Measurements from ENCODE around the gene SLC47A1. TPM values are rescaled to one million over a fixed set of nuclear protein-coding genes. Genes with fewer than 3 reads are reported as not detected.
A peak's percentile ranks its signal among the peaks of the same experiment; 100 is the strongest.

Gene SLC47A1
- polyA plus RNA-seq, 2 of the 4 experiments (the other 2 are of a cell fraction), result 21.1 to 24.6 TPM

GRCh38 chr17:19533036-19533717, 477 bp upstream of the SLC47A1 start:
- H3K27ac ChIP-seq, result peak overlapping the region; percentile 75 to 89
- peak overlapping the region; percentile 82 for H3K4me2 ChIP-seq
- ATAC-seq (peak; percentile 26 to 44), DNase-seq (ENCODE audit: low read depth in 1 of 2, low spot score in 1 of 2) (no peak), FAIRE-seq (no peak)
- H3K4me3 ChIP-seq, result peak overlapping the region; percentile 64
- no peaks in the 10 kb centered on the region for H3K9me3 ChIP-seq
- ChIA-PET CTCF (interaction anchor here (0.6 to 6.1 kb wide), 16 partner anchors 8 to 234 kb away, joined by 3 to 29 read pairs (median 6); partner anchors contain the start of gene ALDH3A2), POLR2A (interaction anchor here (0.6 to 2.8 kb wide), 2 partner anchors 115 to 186 kb away, joined by 3 to 27 read pairs; partner anchors contain the start of gene ALDH3A2)
- no peak for TF ChIP-seq HEYL (CRISPR knock-in tag; IDR thresholded peaks at IDR 0.05)
- no peak for TF ChIP-seq FOXS1 (CRISPR knock-in tag; IDR thresholded peaks at IDR 0.05)
- no peak for TF ChIP-seq GATA3 (IDR thresholded peaks at IDR 0.05; ENCODE audit: borderline replicate concordance)
- TF ChIP-seq POLR2AphosphoS2 (conservative IDR thresholded peaks at IDR 0.05; ENCODE audit: low read length), result no peak
- no peak for TF ChIP-seq BHLHE40 (IDR thresholded peaks at IDR 0.05; ENCODE audit: low read depth, low read length)
- TF ChIP-seq HOXB13 (CRISPR knock-in tag; IDR thresholded peaks at IDR 0.05; ENCODE audit: low read depth), result no peak
- TF ChIP-seq SMC3 (IDR thresholded peaks at IDR 0.05), result no peak
- TF ChIP-seq CBX8 (IDR thresholded peaks at IDR 0.05), result no peak
- no peak for TF ChIP-seq JUN (IDR thresholded peaks at IDR 0.05)
- no peak for TF ChIP-seq NFE2L2 (conservative IDR thresholded peaks at IDR 0.05; ENCODE audit: low read length)
- no peak for TF ChIP-seq PBX3 (IDR thresholded peaks at IDR 0.05)
- no peak for TF ChIP-seq HOXA7 (CRISPR knock-in tag; IDR thresholded peaks at IDR 0.05)
- peaks cover 10% of the 10 kb centered on the region; the same call in 2 of the 3 replicates for H3K4me1 ChIP-seq
- WGBS (ENCODE audit: missing lambda C conversion rate), result 53% methylated on average over 20 of the region's 30 CpGs

- FAIRE-seq, result no peak
- Histone ChIP-seq H3K9me3 (no peaks in the 10 kb centered on the region), H3K4me1 (peaks cover 10% of the 10 kb centered on the region; the same call in 2 of the 3 replicates), H3K4me3 (peak overlapping the region; percentile 64), H3K27ac (peak overlapping the region; percentile 75 to 89), H3K4me2 (peak overlapping the region; percentile 82)
- ATAC-seq, result peak in 1 of 2 experiments; percentile 15; a peak in 3 of 6 replicates
- WGBS (ENCODE audit: missing lambda C conversion rate), result 55% methylated on average over 19 of the region's 19 CpGs
- TF ChIP-seq TFCP2L1 (CRISPR knock-in tag; IDR thresholded peaks at IDR 0.05), result no peak
- no peak for TF ChIP-seq FOSB (CRISPR knock-in tag; IDR thresholded peaks at IDR 0.05)
- no peak for TF ChIP-seq ESRRA (IDR thresholded peaks at IDR 0.05; ENCODE audit: borderline replicate concordance, low read length)
- no peak for TF ChIP-seq HMGXB4 (CRISPR knock-in tag; IDR thresholded peaks at IDR 0.05; ENCODE audit: borderline replicate concordance)
- TF ChIP-seq KDM1A (IDR thresholded peaks at IDR 0.05; ENCODE audit: low read depth), result no peak
- TF ChIP-seq REST (IDR thresholded peaks at IDR 0.05), result no peak
- TF ChIP-seq FOXS1 (CRISPR knock-in tag; IDR thresholded peaks at IDR 0.05), result no peak
- no peak for TF ChIP-seq NFE2L2 (conservative IDR thresholded peaks at IDR 0.05; ENCODE audit: low read length)
- no peak for TF ChIP-seq RFX5 (IDR thresholded peaks at IDR 0.05)
- CTCF ChIA-PET, result interaction anchor here (1.0 to 6.1 kb wide), 14 partner anchors 9 to 232 kb away, joined by 3 to 29 read pairs (median 6); partner anchors contain the start of gene ALDH3A2
- POLR2A ChIA-PET, result interaction anchor here (0.8 to 2.8 kb wide), 4 partner anchors 110 to 219 kb away, joined by 3 to 27 read pairs (median 6); partner anchors contain the start of gene ALDH3A2
- no peak for DNase-seq (ENCODE audit: low read depth in 1 of 2, low spot score in 1 of 2)
These were observed 1.0 kb downstream of the SLC47A1 start for GRCh38 chr17:19534562-19535149.

All from A549 (cell line).